CD4-positive, CD25-positive, alpha-beta regulatory T cell (primary cell): Measurements from ENCODE around the gene ITIH3. TPM values are rescaled to one million over a fixed set of nuclear protein-coding genes. Genes with fewer than 3 reads are reported as not detected.
A peak's percentile ranks its signal among the peaks of the same experiment; 100 is the strongest.

Experiments used
- ATAC-seq, 2 donors: fragments of 150-1000 bp; cut with Tn5 transposase; one replicate each; pipeline ENCODE4 v1.10.0; 2021; ENCODE audit warnings: low read depth in 2 of 2, moderate number of reproducible peaks in 2 of 2, moderate library complexity in 1 of 2
- DNase-seq, 3 donors: peaks; one replicate each; pipeline versions ENCODE4 v3.0.0 to v3.0.0-alpha.2; 2012 to 2022; ENCODE audit warnings: mixed read lengths in 1 of 3
- H3K27ac ChIP-seq: one replicate; pipeline ENCODE4 v1.7.0; 2013; ENCODE audit warnings: mild to moderate bottlenecking, low read length; ENCODE audit not compliant: insufficient read depth, poor library complexity, severe bottlenecking
- H3K27me3 ChIP-seq: one replicate; pipeline ENCODE4 v1.7.0; 2013; ENCODE audit warnings: low read length; ENCODE audit not compliant: control insufficient read depth, insufficient read depth
- H3K36me3 ChIP-seq: one replicate; pipeline ENCODE4 v1.7.0; 2013; ENCODE audit warnings: mild to moderate bottlenecking, low read length, moderate library complexity; ENCODE audit not compliant: control insufficient read depth, insufficient read depth
- H3K4me1 ChIP-seq: 2 replicates; pipeline ENCODE4 v1.7.0; 2013; ENCODE audit warnings: mild to moderate bottlenecking, low read length; ENCODE audit not compliant: insufficient read depth, control insufficient read depth, poor library complexity, severe bottlenecking
- H3K4me3 ChIP-seq: one replicate; pipeline ENCODE4 v1.7.0; 2013; ENCODE audit warnings: low read depth, mild to moderate bottlenecking, low read length, moderate library complexity
- H3K9me3 ChIP-seq, 2 experiments: 1 replicate in 1 of 2; 2 replicates in 1 of 2; pipeline ENCODE4 v1.7.0; 2013; ENCODE audit warnings: low read length in 2 of 2, mild to moderate bottlenecking in 1 of 2, moderate library complexity in 1 of 2; ENCODE audit not compliant: control insufficient read depth in 2 of 2
- H3K27ac Mint-ChIP-seq, 3 donors: one replicate each; pipeline ENCODE4 v1.8.0; 2020 to 2022; ENCODE audit warnings: mild to moderate bottlenecking in 3 of 3, mixed read lengths in 3 of 3, moderate library complexity in 2 of 3
- H3K27me3 Mint-ChIP-seq: one replicate; pipeline ENCODE4 v1.8.0; 2022; ENCODE audit warnings: mild to moderate bottlenecking, mixed read lengths
- H3K36me3 Mint-ChIP-seq: one replicate; pipeline ENCODE4 v1.8.0; 2020; ENCODE audit warnings: mixed read lengths
- H3K4me1 Mint-ChIP-seq, 4 donors: one replicate each; pipeline ENCODE4 v1.8.0; 2020 to 2022; ENCODE audit warnings: mixed read lengths in 4 of 4, mild to moderate bottlenecking in 1 of 4
- H3K4me3 Mint-ChIP-seq, 4 donors: one replicate each; pipeline ENCODE4 v1.8.0; 2020 to 2022; ENCODE audit warnings: mild to moderate bottlenecking in 4 of 4, mixed read lengths in 4 of 4, moderate library complexity in 3 of 4
- H3K9me3 Mint-ChIP-seq, 7 donors: one replicate each; pipeline ENCODE4 v1.8.0; 2020 to 2022; ENCODE audit warnings: mixed read lengths in 7 of 7, mild to moderate bottlenecking in 3 of 7, moderate library complexity in 2 of 7
- polyA plus RNA-seq, 4 donors: library from polyadenylated mRNA; unstranded; fragments of 300-500 nt; fragmentation: Illumina TruSeq; gene quantifications; one replicate each; pipeline ENCODE4 v1.2.3, GENCODE V29; 2021
- total RNA-seq: library from RNA; stranded (reverse); gene quantifications from one replicate; pipeline ENCODE4 v1.2.3, GENCODE V29; 2022

Gene ITIH3
- total and polyA plus RNA-seq, 5 donors from 2014 or later: 0.63 to 1.5 TPM; not detected in 3

- H3K9me3 ChIP-seq: no peaks in the 10 kb centered on the region
- no peaks in the 10 kb centered on the region for H3K36me3 ChIP-seq
- no peaks in the 10 kb centered on the region for H3K27me3 ChIP-seq
- ATAC-seq: no peak
- Mint-ChIP-seq H3K4me1 (peaks cover 0 to 10% (median 4%) of the 10 kb centered on the region in 4 donors), H3K9me3 (peaks cover 0 to 2% (median 0%) of the 10 kb centered on the region in 7 donors), H3K36me3 (no peaks in the 10 kb centered on the region), H3K27me3 (no peaks in the 10 kb centered on the region), H3K4me3 (no peak overlapping the region), H3K27ac (no peak overlapping the region)
- no peak overlapping the region for H3K27ac ChIP-seq
- no peaks in the 10 kb centered on the region for H3K4me1 ChIP-seq
- no peak for DNase-seq
- H3K4me3 ChIP-seq: no peak overlapping the region
Observed at GRCh38 chr3:52805270-52806039, 10.9 kb downstream of the ITIH3 start.

GRCh38 chr3:52809149-52809548 lies 14.6 kb downstream of the ITIH3 start:
- Mint-ChIP-seq H3K4me3 (no peak overlapping the region), H3K36me3 (no peaks in the 10 kb centered on the region), H3K9me3 (peaks cover 0 to 2% (median 0%) of the 10 kb centered on the region in 7 donors), H3K27ac (peak overlapping the region in 2 of 3 donors; percentile 15 to 58), H3K4me1 (peaks cover 0 to 10% (median 4%) of the 10 kb centered on the region in 4 donors), H3K27me3 (no peaks in the 10 kb centered on the region)
- H3K27ac ChIP-seq: no peak overlapping the region
- no peak for ATAC-seq
- H3K4me3 ChIP-seq: no peak overlapping the region
- H3K27me3 ChIP-seq: no peaks in the 10 kb centered on the region
- no peaks in the 10 kb centered on the region for H3K36me3 ChIP-seq
- no peaks in the 10 kb centered on the region for H3K4me1 ChIP-seq
- H3K9me3 ChIP-seq: no peaks in the 10 kb centered on the region
- no peak for DNase-seq

- Mint-ChIP-seq H3K4me1 (peaks cover 0 to 10% (median 4%) of the 10 kb centered on the region in 4 donors), H3K9me3 (peaks cover 0 to 2% (median 0%) of the 10 kb centered on the region in 7 donors), H3K4me3 (peak overlapping the region in 1 of 4 donors; percentile 13), H3K27me3 (no peaks in the 10 kb centered on the region), H3K36me3 (no peaks in the 10 kb centered on the region), H3K27ac (no peak overlapping the region)
- Histone ChIP-seq H3K36me3 (no peaks in the 10 kb centered on the region), H3K9me3 (no peaks in the 10 kb centered on the region), H3K27me3 (no peaks in the 10 kb centered on the region), H3K4me3 (no peak overlapping the region), H3K4me1 (no peaks in the 10 kb centered on the region), H3K27ac (no peak overlapping the region)
- ATAC-seq (peak in 1 of 2 donors; percentile 43), DNase-seq (peak in 1 of 3 donors; percentile 20)
Observed at GRCh38 chr3:52809662-52810377, 15.2 kb downstream of the ITIH3 start.

- Mint-ChIP-seq H3K4me1 (peaks cover 0 to 10% (median 4%) of the 10 kb centered on the region in 4 donors), H3K27me3 (no peaks in the 10 kb centered on the region), H3K4me3 (no peak overlapping the region), H3K27ac (no peak overlapping the region), H3K36me3 (no peaks in the 10 kb centered on the region), H3K9me3 (peaks cover 0 to 2% (median 0%) of the 10 kb centered on the region in 7 donors)
- Histone ChIP-seq H3K4me1 (no peaks in the 10 kb centered on the region), H3K36me3 (no peaks in the 10 kb centered on the region), H3K9me3 (no peaks in the 10 kb centered on the region), H3K4me3 (no peak overlapping the region), H3K27ac (no peak overlapping the region), H3K27me3 (no peaks in the 10 kb centered on the region)
- ATAC-seq (peak in 1 of 2 donors; percentile 10), DNase-seq (no peak)
Observed at GRCh38 chr3:52810923-52811322, 16.3 kb downstream of the ITIH3 start.

- no peaks in the 10 kb centered on the region for H3K27me3 ChIP-seq
- H3K36me3 ChIP-seq: no peaks in the 10 kb centered on the region
- peaks cover 0 to 2% (median 0%) of the 10 kb centered on the region in 7 donors for H3K9me3 Mint-ChIP-seq
- no peaks in the 10 kb centered on the region for H3K36me3 Mint-ChIP-seq
- no peak overlapping the region for H3K4me3 Mint-ChIP-seq
- DNase-seq: no peak
- no peaks in the 10 kb centered on the region for H3K4me1 ChIP-seq
- no peaks in the 10 kb centered on the region for H3K27me3 Mint-ChIP-seq
- no peaks in the 10 kb centered on the region for H3K9me3 ChIP-seq
- H3K4me1 Mint-ChIP-seq: peaks cover 0 to 10% (median 4%) of the 10 kb centered on the region in 4 donors
- H3K27ac Mint-ChIP-seq: peak overlapping the region in 1 of 3 donors; percentile 36
- H3K27ac ChIP-seq: no peak overlapping the region
- no peak overlapping the region for H3K4me3 ChIP-seq
- no peak for ATAC-seq
Observed at GRCh38 chr3:52811452-52812011, 16.9 kb downstream of the ITIH3 start.

- Histone ChIP-seq H3K9me3 (no peaks in the 10 kb centered on the region), H3K27me3 (no peaks in the 10 kb centered on the region), H3K4me3 (no peak overlapping the region), H3K36me3 (no peaks in the 10 kb centered on the region), H3K27ac (no peak overlapping the region), H3K4me1 (no peaks in the 10 kb centered on the region)
- ATAC-seq (no peak), DNase-seq (no peak)
- peaks cover 0 to 10% (median 4%) of the 10 kb centered on the region in 4 donors for H3K4me1 Mint-ChIP-seq
- no peak overlapping the region for H3K27ac Mint-ChIP-seq
- H3K9me3 Mint-ChIP-seq: no peaks in the 10 kb centered on the region
- H3K4me3 Mint-ChIP-seq: no peak overlapping the region
- no peaks in the 10 kb centered on the region for H3K27me3 Mint-ChIP-seq
- no peaks in the 10 kb centered on the region for H3K36me3 Mint-ChIP-seq
Observed at GRCh38 chr3:52813810-52814209, 19.2 kb downstream of the ITIH3 start.

- Mint-ChIP-seq H3K27me3 (no peaks in the 10 kb centered on the region), H3K27ac (no peak overlapping the region), H3K4me3 (no peak overlapping the region), H3K4me1 (no peaks in the 10 kb centered on the region), H3K9me3 (no peaks in the 10 kb centered on the region), H3K36me3 (peaks cover 2% of the 10 kb centered on the region)
- Histone ChIP-seq H3K9me3 (no peaks in the 10 kb centered on the region), H3K27me3 (no peaks in the 10 kb centered on the region), H3K4me1 (no peaks in the 10 kb centered on the region), H3K36me3 (peaks cover 4% of the 10 kb centered on the region), H3K4me3 (no peak overlapping the region), H3K27ac (no peak overlapping the region)
- DNase-seq (no peak), ATAC-seq (no peak)
Observed at GRCh38 chr3:52816199-52816598, 21.6 kb downstream of the ITIH3 start.
